ENCODE measurements around the gene CAGE1. TPM values are rescaled to one million over a fixed set of nuclear protein-coding genes. Genes with fewer than 3 reads are reported as not detected.
A peak's percentile ranks its signal among the peaks of the same experiment; 100 is the strongest.

The CAGE1 gene
- 0.12 TPM in 1 of 2 replicates, not detected in the other for polyA plus RNA-seq (2011; rRNA removed)
- polyA plus RNA-seq (2012; cell fraction: cytosol; rRNA removed), result 0.04 TPM in 1 of 2 replicates, not detected in the other
- polyA plus RNA-seq (2012; cell fraction: nucleus; rRNA removed), result 0.02 TPM in 1 of 2 replicates, not detected in the other
- polyA plus RNA-seq (2017; fragmentation: RNase III; extraction: RNeasy Plus Mini Kit Qiagen cat#74134 plus additional on column Dnase treatment), result 0.09 to 0.16 TPM in 2 of 3 replicates, not detected in the other
- 0.10 and 0.25 TPM in 2 replicates for polyA minus RNA-seq (2011; rRNA and poly(A)+ RNA removed)

- peak within 1 kb of the TSS; percentile 90 for H3K4me2 ChIP-seq
- H3K9me3 ChIP-seq, result no peaks in the 10 kb centered on the region
- peaks cover 24% of the 10 kb centered on the region for H3K4me1 ChIP-seq
- FAIRE-seq (no peak), DNase-seq (ENCODE audit: low read depth in 1 of 2, low spot score in 1 of 2) (peak; percentile 89 to 95), ATAC-seq (peak; percentile 99 to 100)
- H3K27ac ChIP-seq, result peak within 1 kb of the TSS; percentile 92 to 99
- H3K4me3 ChIP-seq, result peak within 1 kb of the TSS; percentile 71
- POLR2A ChIA-PET, result interaction anchor here (0.5 to 1.9 kb wide), 9 partner anchors 67 to 703 kb away, joined by 3 to 7 read pairs (median 4); partner anchors contain the start of genes DSP, SNRNP48 and SSR1
- CTCF ChIA-PET, result interaction anchor here (1.5 to 2.1 kb wide), 2 partner anchors 92 to 114 kb away, joined by 3 to 10 read pairs; no protein-coding TSS in a partner anchor
- 0% methylated on average over 11 of the region's 62 CpGs for WGBS (ENCODE audit: missing lambda C conversion rate)
- TF ChIP-seq MAX (IDR thresholded peaks at IDR 0.05), result peak; percentile 96
- 0 out of 3 replicates have a peak, but pooled peaks have one; percentile 12 for TF ChIP-seq SMC3 (IDR thresholded peaks at IDR 0.05)
- no peak for TF ChIP-seq HEYL (CRISPR knock-in tag; IDR thresholded peaks at IDR 0.05)
- TF ChIP-seq ZC3H11A (IDR thresholded peaks at IDR 0.05), result no peak
- TF ChIP-seq MYC (IDR thresholded peaks at IDR 0.05; ENCODE audit: borderline replicate concordance, low read length), result peak; percentile 88
- TF ChIP-seq MAFK (IDR thresholded peaks at IDR 0.05; ENCODE audit: partially characterized antibody), result no peak
- no peak for TF ChIP-seq HDAC2 (IDR thresholded peaks at IDR 0.05)
- TF ChIP-seq ELK1 (IDR thresholded peaks at IDR 0.05; ENCODE audit: low read depth, low read length), result no peak
- TF ChIP-seq POLR2AphosphoS2 (conservative IDR thresholded peaks at IDR 0.05; ENCODE audit: low read length), result no peak
- TF ChIP-seq HMGXB4 (CRISPR knock-in tag; IDR thresholded peaks at IDR 0.05; ENCODE audit: borderline replicate concordance), result no peak
- TF ChIP-seq EHF (CRISPR knock-in tag; IDR thresholded peaks at IDR 0.05), result no peak
- no peak for TF ChIP-seq NR3C1 (IDR thresholded peaks at IDR 0.05)
- peak; percentile 71 for TF ChIP-seq E2F6 (IDR thresholded peaks at IDR 0.05; ENCODE audit: borderline replicate concordance, low read depth)
- TF ChIP-seq MAZ (IDR thresholded peaks at IDR 0.05; ENCODE audit: borderline replicate concordance, low read depth, low read length), result 0 out of 2 replicates have a peak, but pooled peaks have one; percentile 33
- TF ChIP-seq EHMT2 (IDR thresholded peaks at IDR 0.05; ENCODE audit: low read depth), result no peak
- no peak for TF ChIP-seq FOSL2 (IDR thresholded peaks at IDR 0.05)
- TF ChIP-seq FOSL2 (CRISPR knock-in tag; IDR thresholded peaks at IDR 0.05), result no peak
- no peak for TF ChIP-seq JUNB (IDR thresholded peaks at IDR 0.05)
- TF ChIP-seq KDM1A (IDR thresholded peaks at IDR 0.05; ENCODE audit: low read depth), result no peak
- TF ChIP-seq PHF8 (IDR thresholded peaks at IDR 0.05; ENCODE audit: borderline replicate concordance, low read depth), result peak; percentile 72
- 0 out of 2 replicates have a peak, but pooled peaks have one; percentile 6 for TF ChIP-seq GATA3 (IDR thresholded peaks at IDR 0.05; ENCODE audit: borderline replicate concordance)
- TF ChIP-seq ESRRA (IDR thresholded peaks at IDR 0.05; ENCODE audit: borderline replicate concordance, low read length), result no peak
- no peak for TF ChIP-seq ZNF302 (CRISPR knock-in tag; IDR thresholded peaks at IDR 0.05)
- TF ChIP-seq RCOR1 (IDR thresholded peaks at IDR 0.05; ENCODE audit: low read depth, low read length), result no peak
- TF ChIP-seq ZFP36 (IDR thresholded peaks at IDR 0.05; ENCODE audit: borderline replicate concordance, partially characterized antibody), result no peak
- no peak for TF ChIP-seq REST (IDR thresholded peaks at IDR 0.05)
- no peak for TF ChIP-seq HOXA7 (CRISPR knock-in tag; IDR thresholded peaks at IDR 0.05)
- TF ChIP-seq RARB (CRISPR knock-in tag; IDR thresholded peaks at IDR 0.05), result no peak
- 0 out of 2 replicates have a peak, but pooled peaks have one; percentile 16 for TF ChIP-seq HOXB5 (CRISPR knock-in tag; IDR thresholded peaks at IDR 0.05)
- TF ChIP-seq KDM5A (IDR thresholded peaks at IDR 0.05), result no peak
- no peak for TF ChIP-seq TP53 (CRISPR knock-in tag; IDR thresholded peaks at IDR 0.05)
- TF ChIP-seq NFE2L2 (conservative IDR thresholded peaks at IDR 0.05; ENCODE audit: low read length), result no peak
- no peak for TF ChIP-seq ZSCAN20 (CRISPR knock-in tag; IDR thresholded peaks at IDR 0.05)
Measured at GRCh38 chr6:7389451-7390225, at the start of gene CAGE1, which contains the start of gene RIOK1. Gene CAGE1 (minus strand): TSS chr6:7389742. CDS start chr6:7387173, 2,569 bp downstream. Gene RIOK1 (plus strand): TSS chr6:7389808. CDS start chr6:7390003, 195 bp downstream.

Data from A549 (cell line).